Cardiac septum (tissue), 1 donor: ENCODE measurements around the gene PTPRN2. TPM values are rescaled to one million over a fixed set of nuclear protein-coding genes. Genes with fewer than 3 reads are reported as not detected.
"Not testable (repeated sequence)": the region's sequence is repeated elsewhere in the genome, so short reads cannot be mapped to it uniquely, and the experiment has no call there.

ENCODE experiments used
- DNase-seq: peaks from one replicate; pipeline ENCODE4 v3.0.0-alpha.2; 2020; ENCODE audit warnings: low spot score
- intact Hi-C: fragments of 100-400 bp; cut with DNase I; formaldehyde crosslinking; loops from one replicate; pipeline ENCODE4 v1.14.0; 2022
- total RNA-seq: library from RNA; stranded (reverse); fragmentation: NEBNext Ultra II Directional; extraction: Animal tissue kit (Norgen Biotek cat#: 25700); gene quantifications from one replicate; pipeline ENCODE4 v1.2.1, GENCODE V29; 2021
- donor health status: DM: no; HTN: no; CAD: no.

Gene PTPRN2
- total RNA-seq, 1 donor from 2014 or later, result 0.92 TPM

DNA sequence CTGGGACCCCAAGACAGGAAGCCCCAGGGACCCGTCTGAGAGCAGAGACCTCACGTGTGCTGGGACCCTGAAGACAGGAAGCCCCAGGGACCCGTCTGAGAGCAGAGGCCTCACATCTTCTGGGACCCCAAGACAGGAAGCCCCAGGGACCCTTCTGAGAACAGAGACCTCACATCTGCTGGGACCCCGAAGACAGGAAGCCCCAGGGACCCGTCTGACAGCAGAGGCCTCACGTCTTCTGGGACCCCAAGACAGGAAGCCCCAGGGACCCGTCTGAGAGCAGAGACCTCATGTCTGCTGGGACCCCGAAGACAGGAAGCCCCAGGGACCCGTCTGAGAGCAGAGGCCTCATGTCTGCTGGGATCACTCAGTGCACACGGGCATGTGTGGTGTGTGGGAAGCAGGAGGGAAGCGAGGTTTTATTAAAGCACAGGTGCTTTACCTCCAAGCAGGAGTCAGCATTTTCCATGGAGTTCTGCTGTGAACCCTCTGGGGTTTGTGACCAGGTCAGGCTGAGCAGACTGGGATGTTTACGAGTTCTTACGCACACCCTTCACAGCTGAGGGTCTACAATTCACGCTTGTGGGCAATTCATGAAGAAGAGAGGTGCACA, 660.2 kb downstream of the PTPRN2 start:
- intact Hi-C loops, result no loop called here
- peak; percentile 31 for DNase-seq

DNA sequence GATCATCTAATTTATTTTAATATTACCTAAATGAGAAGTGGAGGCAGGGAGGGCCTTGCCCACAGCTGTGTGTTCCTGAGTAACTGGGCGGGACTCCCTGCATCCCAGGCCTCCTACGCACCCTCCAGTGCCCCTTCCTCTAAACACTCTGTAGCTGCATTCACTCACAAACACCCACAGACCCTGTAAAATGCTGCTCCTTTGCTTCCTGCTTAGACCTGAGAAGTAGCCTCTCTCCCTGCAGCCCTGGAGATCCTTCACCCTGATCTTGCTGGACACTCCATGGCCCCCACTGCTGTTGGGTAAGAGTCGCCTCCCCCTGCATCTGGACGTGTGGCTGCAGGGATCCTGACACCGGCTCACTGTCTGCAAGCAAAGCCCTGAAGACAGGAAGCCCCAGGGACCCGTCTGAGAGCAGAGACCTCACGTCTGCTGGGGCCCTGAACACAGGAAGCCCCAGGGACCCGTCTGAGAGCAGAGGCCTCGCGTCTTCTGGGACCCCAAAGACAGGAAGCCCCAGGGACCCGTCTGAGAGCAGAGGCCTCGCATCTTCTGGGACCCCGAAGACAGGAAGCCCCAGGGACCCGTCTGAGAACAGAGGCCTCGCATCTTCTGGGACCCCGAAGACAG, 661.0 kb downstream of the PTPRN2 start:
- DNase-seq, result peak; percentile 35
- intact Hi-C loops, result no loop called here

DNA sequence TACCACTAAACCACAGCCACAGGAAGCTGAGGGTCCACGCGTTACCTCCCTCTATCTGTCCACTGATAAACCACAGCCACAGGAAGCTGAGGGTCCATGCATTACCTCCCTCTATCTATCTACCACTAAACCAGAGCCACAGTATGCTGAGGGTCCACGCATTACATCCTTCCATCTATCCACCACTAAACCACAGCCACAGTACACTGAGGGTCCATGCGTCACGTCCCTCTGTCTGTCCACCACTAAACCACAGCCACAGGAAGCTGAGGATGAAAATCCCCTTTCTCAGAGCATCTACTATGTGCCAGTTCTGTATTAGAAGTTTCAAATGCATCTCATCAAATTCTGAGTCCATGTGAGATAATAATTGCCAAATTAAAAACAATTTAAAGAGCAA, 661.5 kb downstream of the PTPRN2 start:
- peak; percentile 20 for DNase-seq
- intact Hi-C loops, result no loop called here

DNA sequence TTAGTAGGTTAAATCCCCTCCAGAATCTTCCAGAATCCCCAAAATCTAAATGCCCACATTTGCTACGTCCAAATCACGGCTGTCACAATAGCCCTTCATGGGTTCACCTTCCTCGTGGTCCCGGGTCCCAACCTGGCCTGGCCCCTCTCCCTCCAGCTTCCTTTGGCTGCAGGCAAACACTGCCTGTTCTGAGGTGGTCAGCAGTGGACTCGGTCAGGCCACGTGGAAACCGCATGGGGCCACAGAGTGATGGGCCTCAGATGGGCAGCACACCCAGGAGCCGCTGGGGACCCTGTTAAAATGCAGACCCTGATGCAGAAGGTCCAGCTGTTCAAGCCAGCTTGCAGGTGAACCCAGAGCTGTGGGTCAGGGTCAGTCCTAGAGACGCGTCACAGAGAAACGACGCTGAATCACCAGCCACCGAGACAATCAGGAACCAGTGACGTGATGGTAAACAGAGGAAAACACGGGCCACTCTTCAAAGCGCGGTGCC, 662.2 kb downstream of the PTPRN2 start:
- intact Hi-C loops, result no loop called here
- no peak for DNase-seq

DNA sequence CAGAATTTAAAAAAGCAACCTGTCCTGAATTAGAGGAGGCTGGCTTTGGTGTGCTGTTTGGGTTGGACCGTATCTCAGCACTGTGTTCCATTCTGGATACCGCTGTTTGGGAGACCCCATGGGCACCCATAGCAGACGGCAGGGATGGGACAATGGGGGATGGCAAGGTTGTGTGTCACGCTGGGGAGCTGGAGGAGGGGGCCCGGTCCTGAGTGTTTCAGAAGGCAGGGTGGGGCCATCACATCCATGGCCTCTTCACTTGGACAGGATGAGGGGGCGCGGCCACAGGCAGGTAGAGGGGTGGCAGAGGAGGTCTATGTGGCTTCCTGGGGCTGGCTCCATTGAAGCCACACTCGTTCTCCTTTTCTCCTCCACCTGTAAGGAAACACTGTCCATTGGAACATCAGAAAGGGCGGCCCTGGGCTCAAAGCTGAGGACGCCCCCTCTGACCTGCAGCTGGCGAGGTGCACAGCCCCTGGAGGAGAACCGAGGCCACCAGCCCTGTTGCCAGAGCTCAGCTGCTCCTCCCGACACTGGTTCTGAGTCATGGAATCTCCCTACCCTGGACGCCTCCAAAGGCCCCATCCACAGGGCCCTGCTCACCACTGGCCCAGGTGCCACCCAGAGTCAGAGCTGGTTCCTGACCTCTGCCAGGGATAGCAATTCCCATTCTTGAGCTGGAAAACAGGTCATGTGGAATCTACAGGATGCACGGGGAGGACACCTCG, 663.6 kb downstream of the PTPRN2 start:
- intact Hi-C loops, result no loop called here
- peak; percentile 51 for DNase-seq

DNA sequence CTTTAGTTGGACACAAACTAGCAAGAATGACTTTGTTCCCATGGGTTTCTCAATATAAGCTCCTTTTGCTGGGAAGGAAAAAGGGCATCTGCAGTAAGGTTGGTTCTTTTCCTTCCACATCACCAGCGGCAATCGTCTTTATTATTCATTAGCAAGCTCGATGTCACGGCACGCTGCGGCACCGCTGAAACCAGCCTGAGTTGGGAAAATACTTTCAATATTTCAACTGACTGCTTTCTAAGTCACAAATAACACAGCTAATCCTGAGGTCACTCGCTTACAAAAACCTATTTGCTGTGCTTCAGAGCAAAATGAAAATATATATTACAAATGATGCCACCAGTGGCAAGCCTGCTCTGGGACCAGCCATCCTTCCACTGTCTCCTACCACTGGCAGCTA, 665.0 kb downstream of the PTPRN2 start:
- intact Hi-C loops, result no loop called here
- DNase-seq, result no peak

DNA sequence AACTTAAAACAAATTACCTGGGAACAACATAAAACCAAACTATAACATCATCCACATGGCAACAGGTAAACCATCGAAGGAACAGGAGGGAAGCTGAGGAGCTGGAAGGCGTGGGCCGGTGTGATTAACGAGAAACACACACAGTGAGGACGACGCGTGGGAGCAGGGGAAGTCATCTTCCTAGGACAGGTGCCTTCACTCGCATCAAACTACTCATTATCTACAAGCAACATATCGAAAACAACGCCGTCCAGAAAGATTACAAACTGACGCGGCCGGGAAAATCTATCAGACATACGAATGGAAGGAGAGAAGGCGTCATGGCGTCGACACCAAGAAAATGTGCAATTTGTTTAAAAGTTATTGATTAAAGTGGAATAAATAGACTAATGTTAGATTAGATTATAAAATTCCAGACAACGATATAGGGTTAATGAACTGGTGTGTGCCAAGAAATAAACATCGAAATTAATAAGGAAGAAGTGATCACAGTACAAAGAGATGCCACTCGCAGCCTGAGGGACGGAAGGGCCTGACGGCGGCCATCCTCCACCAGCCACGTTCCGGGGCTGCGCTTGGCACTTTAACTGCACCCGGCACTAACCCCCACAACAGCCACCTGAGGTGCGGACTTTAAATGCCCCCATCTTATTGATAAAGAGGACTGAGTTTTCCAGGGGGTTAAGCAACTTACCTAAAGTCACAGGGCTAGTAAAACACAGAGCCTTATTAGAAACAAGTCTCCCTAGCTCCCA, 669.1 kb downstream of the PTPRN2 start:
- intact Hi-C loops, result no loop called here
- peak; percentile 15 for DNase-seq

DNA sequence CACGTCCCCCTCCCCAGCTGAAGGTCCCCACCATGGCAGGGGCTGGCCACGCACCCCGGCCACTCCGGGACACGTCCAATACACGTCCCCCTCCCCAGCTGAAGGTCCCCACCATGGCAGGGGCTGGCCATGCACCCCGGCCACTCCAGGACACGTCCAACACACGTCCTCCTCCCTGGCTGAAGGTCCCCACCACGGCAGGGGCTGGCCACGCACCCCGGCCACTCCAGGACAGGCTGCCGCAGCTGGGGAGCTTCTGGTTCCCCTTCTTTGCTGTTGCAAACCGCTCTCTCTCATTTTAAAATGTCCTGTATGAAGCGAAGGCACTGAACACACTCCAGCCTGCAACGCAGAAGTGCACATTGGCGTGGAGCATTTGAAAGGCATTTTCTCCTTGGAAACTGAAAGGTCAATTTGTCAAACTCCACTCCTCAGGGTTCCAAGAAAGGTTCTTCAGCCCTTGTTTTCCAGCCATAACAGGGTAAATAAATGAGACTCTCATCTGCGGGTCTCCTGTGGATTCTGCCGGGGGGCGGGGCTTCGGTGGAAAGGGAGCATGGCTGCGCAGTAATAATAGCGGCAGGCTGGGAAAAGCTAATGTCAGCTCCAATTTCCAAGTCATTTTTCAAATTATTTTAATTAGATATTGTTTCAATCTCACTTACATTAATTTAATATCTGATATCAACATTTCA, 670.5 kb downstream of the PTPRN2 start:
- DNase-seq, result peak; percentile 55
- intact Hi-C loops, result no loop called here

DNA sequence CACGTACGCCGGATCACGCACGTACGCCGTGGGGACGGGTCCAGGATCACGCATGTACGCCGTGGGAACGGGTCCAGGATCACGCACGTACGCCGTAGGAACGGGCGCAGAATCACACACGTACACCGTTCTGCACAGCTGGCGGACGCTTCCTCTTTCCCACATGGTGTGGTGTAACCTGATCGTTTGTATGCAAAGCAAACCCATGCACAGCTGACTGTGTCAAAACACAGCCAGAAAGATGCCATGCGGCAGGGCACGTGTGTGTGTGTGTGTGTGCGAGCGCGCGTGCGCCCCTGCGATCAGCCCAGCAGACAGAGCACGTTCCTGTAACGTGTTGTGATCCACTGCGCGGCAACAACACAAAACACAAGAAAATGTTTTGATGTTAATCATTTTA, 677.2 kb downstream of the PTPRN2 start:
- peak; percentile 43 for DNase-seq
- intact Hi-C loops, result no loop called here

DNA sequence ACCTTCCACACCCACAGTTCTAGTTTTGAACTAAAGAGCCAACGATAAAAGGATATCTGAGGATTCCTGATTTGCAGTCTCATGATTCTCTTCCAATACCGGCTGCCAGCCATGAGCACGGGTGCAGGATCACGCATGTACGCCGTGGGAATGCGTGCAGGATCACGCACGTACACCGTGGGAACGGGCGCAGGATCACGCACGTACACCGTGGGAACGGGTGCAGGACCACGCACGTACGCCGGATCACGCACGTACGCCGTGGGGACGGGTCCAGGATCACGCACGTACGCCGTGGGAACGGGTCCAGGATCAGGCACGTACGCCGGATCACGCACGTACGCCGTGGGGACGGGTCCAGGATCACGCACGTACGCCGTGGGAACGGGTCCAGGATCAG, 677.6 kb downstream of the PTPRN2 start:
- intact Hi-C loops, result not testable (repeated sequence)

DNA sequence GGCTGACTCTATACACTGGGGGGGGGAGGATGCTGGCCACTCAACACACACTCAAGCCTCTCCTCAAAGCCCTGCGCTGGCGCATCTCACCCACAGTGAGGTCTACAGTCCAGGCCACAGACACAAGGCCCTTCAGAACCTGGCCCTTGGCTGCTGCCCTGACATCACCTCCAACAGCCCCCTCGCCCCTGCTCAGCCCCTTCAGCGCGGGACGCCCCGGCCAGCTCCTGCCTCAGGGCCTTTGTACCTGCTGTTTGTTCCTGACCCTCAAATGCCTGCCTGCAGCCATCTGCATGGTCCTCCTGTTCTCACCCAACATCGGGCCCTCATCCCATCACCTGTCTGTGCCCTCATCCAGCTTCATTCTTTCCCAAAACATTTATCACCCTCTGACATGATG, 678.3 kb downstream of the PTPRN2 start:
- intact Hi-C loops, result no loop called here
- peak; percentile 55 for DNase-seq

More for the DNA sequence above, 677.6 kb downstream of the PTPRN2 start:
- DNase-seq, result peak; percentile 35

DNA sequence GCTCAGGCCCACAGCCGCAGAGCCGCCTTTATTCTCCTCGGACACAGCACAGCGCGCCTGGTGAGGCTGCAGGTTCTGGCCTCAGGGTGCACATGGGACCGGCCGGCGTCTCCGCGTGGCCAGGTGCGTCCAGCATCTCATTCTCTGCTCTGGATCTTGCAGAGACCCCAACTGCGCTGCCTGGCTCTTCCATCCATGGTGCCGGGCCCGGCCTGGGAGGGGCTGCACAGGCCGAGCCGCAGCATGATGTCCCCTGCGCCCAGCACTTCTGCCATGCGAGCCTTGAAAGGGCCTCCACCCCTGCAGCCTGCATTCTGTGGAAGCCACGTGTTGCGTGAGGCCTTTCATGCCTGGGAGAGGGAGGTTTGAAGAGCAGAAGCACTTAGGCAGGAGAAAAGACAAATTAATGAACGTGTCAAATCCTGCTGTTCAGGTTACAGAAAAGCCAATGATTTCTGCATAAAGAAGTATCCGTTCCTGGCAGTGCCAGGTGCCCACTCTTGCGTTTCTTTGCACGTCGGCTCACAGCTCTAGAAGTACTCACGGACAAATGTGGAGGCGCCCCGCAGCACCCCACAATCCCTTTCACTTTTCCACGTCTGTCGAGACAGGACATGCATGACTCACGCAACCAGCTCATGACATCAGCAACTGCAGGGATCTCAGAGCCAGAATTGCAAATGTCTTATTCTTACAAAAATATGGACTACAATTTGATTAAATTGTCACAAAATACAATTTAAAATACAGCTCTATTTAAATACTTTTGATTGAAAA, 679.4 kb downstream of the PTPRN2 start:
- intact Hi-C loops, result no loop called here
- peak; percentile 55 for DNase-seq

DNA sequence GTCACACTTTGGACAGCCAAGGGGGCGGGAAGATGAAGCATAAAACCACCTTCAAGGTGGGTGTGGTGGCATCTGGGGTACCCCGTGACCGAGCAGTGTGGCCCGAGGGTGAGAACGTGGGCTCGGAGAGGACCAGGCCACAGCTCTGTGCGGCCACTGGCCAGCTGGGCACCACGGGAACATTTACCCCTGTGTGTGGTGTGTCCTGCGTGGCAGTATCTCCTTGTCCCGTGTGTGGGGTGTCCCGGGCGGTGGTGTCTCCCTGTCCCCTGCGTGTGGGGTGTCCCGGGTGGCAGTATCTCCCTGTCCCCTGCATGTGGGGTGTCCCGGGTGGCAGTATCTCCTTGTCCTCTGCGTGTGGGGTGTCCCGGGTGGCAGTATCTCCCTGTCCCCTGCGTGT, 680.5 kb downstream of the PTPRN2 start:
- intact Hi-C loops, result no loop called here
- DNase-seq, result no peak

DNA sequence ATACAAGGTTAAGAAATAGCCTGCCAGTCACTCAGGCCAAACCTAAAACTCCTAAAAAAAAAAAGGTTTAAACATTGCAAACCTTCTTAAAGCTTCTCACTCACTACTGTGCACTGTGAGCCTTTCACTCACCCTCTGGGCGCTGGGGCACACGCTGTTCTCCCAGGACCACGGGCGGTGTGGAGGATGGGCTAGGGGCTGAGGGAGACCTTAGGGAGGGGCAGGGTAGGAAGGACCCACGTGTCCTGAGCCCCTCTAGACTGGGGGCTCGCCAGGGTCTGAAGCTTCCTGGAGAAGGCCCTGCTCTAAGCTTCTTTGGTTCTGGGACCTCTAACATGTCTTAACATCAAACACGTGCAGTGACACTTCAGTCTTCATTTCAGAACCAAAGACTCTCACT, 681.0 kb downstream of the PTPRN2 start:
- DNase-seq, result peak; percentile 38
- intact Hi-C loops, result no loop called here

DNA sequence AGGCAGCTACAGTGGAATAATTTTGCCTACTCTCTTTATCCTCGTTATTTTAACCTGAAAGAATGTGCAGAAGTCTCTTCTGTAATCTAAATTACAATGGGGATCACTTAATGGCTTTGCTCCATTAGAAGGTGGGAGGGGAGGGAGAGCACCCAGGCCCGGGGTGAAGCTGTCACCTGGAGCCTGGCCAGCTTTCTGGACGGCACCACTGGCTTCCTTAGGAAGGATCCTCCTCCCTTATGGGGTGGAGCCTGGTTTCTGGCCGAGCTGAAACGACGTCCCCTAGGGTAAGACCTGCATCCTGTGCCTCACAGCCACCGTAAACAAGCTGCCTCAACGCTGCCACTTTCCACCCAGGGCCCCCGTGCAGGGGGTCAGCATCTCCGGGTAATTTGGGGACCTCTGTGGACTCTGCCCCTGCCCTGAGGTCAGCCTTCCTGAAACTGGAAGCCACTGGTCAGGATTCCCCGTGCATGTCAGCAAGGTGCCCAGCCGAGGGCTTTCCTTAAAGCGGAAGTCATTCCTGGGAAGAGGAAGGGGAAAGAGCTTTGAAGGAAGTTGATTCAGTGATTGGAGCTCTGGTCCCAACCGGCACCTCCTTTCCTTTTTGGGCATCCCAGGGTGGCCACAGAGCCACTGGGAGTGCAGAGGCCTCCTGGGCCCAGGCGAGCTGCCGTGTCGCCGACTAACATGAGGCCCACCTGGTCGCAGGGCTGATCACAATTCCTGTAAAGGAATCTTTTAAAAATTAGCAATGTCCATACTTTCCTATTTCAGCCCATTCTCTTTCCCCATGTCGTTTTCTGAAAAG, 681.8 kb downstream of the PTPRN2 start:
- peak; percentile 71 for DNase-seq
- intact Hi-C loops, result no loop called here

DNA sequence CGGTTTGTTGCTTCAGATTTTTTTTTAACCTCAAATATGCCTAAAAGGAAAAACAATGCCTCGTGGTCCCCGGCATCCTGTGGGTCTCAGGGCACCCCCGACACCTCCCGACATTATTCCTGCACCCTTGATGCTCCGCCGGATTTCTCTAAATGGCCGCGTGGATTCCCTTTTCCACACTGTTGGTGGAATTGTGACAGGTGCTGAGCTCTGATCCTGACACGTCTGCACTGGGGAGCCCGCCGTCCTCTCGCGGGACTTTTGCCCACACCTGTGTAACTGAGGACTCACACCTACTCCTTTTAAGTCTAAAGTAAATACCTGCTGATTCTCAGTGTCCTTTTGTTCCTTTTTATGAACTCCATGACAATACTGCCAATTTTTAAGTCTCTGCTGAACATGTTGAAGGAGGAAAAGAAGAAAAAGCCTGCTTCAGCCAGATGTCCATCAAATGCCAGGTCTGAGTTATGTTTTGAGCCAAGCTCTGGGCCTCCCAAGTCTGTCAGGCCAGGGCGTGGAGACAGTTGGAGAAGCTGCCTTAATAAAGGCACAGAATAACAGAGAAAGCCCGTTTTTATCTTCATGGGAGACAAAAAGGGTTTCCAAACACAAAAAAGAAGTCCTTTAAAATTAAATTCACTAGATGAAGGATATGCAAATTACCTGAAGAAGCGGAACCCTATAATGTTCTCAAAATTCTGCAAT, 682.6 kb downstream of the PTPRN2 start:
- peak; percentile 26 for DNase-seq

DNA sequence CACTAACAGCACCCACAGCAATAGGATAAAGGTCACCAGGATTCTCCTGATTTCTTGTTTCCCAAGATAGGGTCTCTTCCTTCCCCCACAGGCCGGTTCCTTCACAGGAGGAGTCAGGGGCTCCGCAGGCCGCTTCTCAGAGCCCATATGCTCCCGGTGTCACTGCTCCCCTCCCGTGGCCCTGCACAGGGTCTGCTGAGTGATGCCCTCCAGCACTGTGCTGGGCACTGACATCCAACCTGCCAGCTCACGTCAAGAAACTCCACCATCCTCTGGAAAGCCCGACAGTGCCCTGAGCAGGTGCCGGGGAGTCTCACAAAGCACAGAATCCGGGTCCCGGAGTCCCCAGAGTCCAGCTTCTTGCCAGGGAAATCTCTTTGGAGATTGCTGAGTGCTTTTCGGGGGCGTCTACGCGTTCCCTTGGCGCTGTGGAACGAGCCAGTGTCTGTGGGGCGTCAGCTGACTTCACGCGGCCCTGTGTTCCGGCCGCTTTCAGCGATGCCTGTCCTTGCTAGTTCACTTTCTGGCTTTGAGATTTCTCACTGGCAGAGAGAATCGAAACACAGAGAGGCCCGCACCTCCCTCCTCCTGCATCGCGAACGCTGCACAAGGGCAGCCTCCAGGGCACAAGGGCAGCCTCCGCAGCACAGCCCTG, 683.3 kb downstream of the PTPRN2 start:
- DNase-seq, result peak; percentile 62
- intact Hi-C loops, result no loop called here

More for the DNA sequence above, 682.6 kb downstream of the PTPRN2 start:
- intact Hi-C loops, result no loop called here
